NCI-H510A (cell line): ENCODE measurements around the gene SCAMP2.

ENCODE experiments used
- DNase-seq: peaks from one replicate; lab custom pipeline; 2025; lab: John Stamatoyannopoulos, UW

The SCAMP2 gene

GRCh38 chr15:74857671-74858368 lies 15.3 kb downstream of the SCAMP2 start:
- peak; percentile 5 for DNase-seq

GRCh38 chr15:74857082-74857655 lies 16.0 kb downstream of the SCAMP2 start:
- peak; percentile 42 for DNase-seq

GRCh38 chr15:74856537-74856936 lies 16.6 kb downstream of the SCAMP2 start:
- no peak for DNase-seq

GRCh38 chr15:74855857-74856256 lies 17.3 kb downstream of the SCAMP2 start:
- no peak for DNase-seq

GRCh38 chr15:74854453-74855022 lies 18.6 kb downstream of the SCAMP2 start:
- no peak for DNase-seq

- DNase-seq = no peak
Measured at GRCh38 chr15:74851960-74852359, 21.2 kb downstream of the SCAMP2 start.

GRCh38 chr15:74850393-74850792 lies 22.8 kb downstream of the SCAMP2 start:
- no peak for DNase-seq

- no peak for DNase-seq
Measured at GRCh38 chr15:74847432-74847831, 25.7 kb downstream of the SCAMP2 start.

- no peak for DNase-seq
Measured at GRCh38 chr15:74845581-74845980, 27.6 kb downstream of the SCAMP2 start.

- DNase-seq = no peak
Measured at GRCh38 chr15:74845208-74845568, 28.0 kb downstream of the SCAMP2 start.

- DNase-seq = no peak
Measured at GRCh38 chr15:74844319-74845207, 28.6 kb downstream of the SCAMP2 start.

GRCh38 chr15:74843891-74844299 lies 29.3 kb downstream of the SCAMP2 start:
- no peak for DNase-seq

GRCh38 chr15:74843445-74843828 lies 29.7 kb downstream of the SCAMP2 start:
- DNase-seq = no peak

GRCh38 chr15:74842581-74843444 lies 30.4 kb downstream of the SCAMP2 start, which contains the start of gene ULK3:
TSS of gene ULK3 (minus strand) at chr15:74843156. CDS start at chr15:74843105, 51 bp downstream.
- DNase-seq = peak; percentile 84

GRCh38 chr15:74841891-74842373 lies 31.2 kb downstream of the SCAMP2 start:
- no peak for DNase-seq

- DNase-seq = no peak
Measured at GRCh38 chr15:74840851-74841775, 32.1 kb downstream of the SCAMP2 start.

GRCh38 chr15:74839526-74840395 lies 33.4 kb downstream of the SCAMP2 start:
- DNase-seq = no peak

- DNase-seq = no peak
Measured at GRCh38 chr15:74838746-74839525, 34.2 kb downstream of the SCAMP2 start.
